IMR-90 (cell line): Measurements from ENCODE around the gene TMEM100.

Experiments
- BHLHE40 ChIP-seq: fragments of 150-350 bp; IDR thresholded peaks from 2 replicates; pipeline ENCODE4 v1.6.1; 2016; ENCODE audit warnings: mild to moderate bottlenecking, low read depth, low read length
- CEBPB ChIP-seq: IDR thresholded peaks from 2 replicates; pipeline ENCODE4 v1.6.1; 2012; ENCODE audit warnings: low read depth, low read length, improper control_type of control experiment
- CHD1 ChIP-seq: IDR thresholded peaks from 2 replicates; pipeline ENCODE4 v1.6.1; 2012; ENCODE audit warnings: low read depth, low read length, improper control_type of control experiment
- CTCF ChIP-seq: conservative IDR thresholded peaks from 2 replicates; pipeline ENCODE4 v1.5.1; 2012; ENCODE audit warnings: mild to moderate bottlenecking, low read depth, low read length, improper control_type of control experiment
- MAZ ChIP-seq: IDR thresholded peaks from 2 replicates; pipeline ENCODE4 v1.6.1; 2012; ENCODE audit warnings: low read depth, mild to moderate bottlenecking, low read length, improper control_type of control experiment, moderate library complexity, borderline replicate concordance
- MXI1 ChIP-seq: IDR thresholded peaks from 2 replicates; pipeline ENCODE4 v1.6.1; 2012; ENCODE audit warnings: low read depth, mild to moderate bottlenecking, low read length, moderate library complexity, borderline replicate concordance
- POLR2A ChIP-seq: IDR thresholded peaks from 2 replicates; pipeline ENCODE4 v1.6.1; 2012; ENCODE audit warnings: mild to moderate bottlenecking, low read depth, low read length
- RAD21 ChIP-seq: IDR thresholded peaks from 2 replicates; pipeline ENCODE4 v1.6.1; 2012; ENCODE audit warnings: low read length, improper control_type of control experiment
- RCOR1 ChIP-seq: IDR thresholded peaks from 2 replicates; pipeline ENCODE4 v1.6.1; 2012; ENCODE audit warnings: mild to moderate bottlenecking, low read length, improper control_type of control experiment; ENCODE audit not compliant: insufficient replicate concordance
- USF2 ChIP-seq: fragments of 150-350 bp; IDR thresholded peaks from 2 replicates; pipeline ENCODE4 v1.6.1; 2017; ENCODE audit warnings: mild to moderate bottlenecking, antibody characterized with exemption, low read length, low read depth

GRCh38 chr17:55741356-55741700 lies 18.7 kb upstream of the TMEM100 start:
- TF ChIP-seq USF2 (no peak), CTCF (no peak), POLR2A (no peak), CHD1 (no peak), BHLHE40 (no peak), MAZ (no peak), RAD21 (no peak), MXI1 (no peak), CEBPB (no peak), RCOR1 (no peak)
